HCT116 (cell line): ENCODE results near the gene FAM184A. TPM values are rescaled to one million over a fixed set of nuclear protein-coding genes. Genes with fewer than 3 reads are reported as not detected.

Experiments used
- ATAC-seq: fragments of 200-7000 bp; cut with Tn5 transposase; 2 replicates; pipeline ENCODE4 v1.9.1; 2020; ENCODE audit warnings: mild to moderate bottlenecking, moderate library complexity
- BruUV-seq: library from RNA; stranded (reverse); fragments of 400-500 nt; replicated peaks from 2 replicates; lab custom pipeline; 2021; lab: Mats Ljungman, UMichigan
- CTCF ChIA-PET: fragments of 300-600 bp; sonication (Branson Sonifier 250); formaldehyde crosslinking; loops from one replicate; lab custom pipeline; 2021; ENCODE audit warnings: antibody characterized with exemption; lab: Charles Lee
- POLR2A ChIA-PET: fragments of 300-600, 350-600 bp; sonication (Branson Sonifier 250); formaldehyde crosslinking; loops from one replicate; lab custom pipeline; 2021; ENCODE audit warnings: antibody characterized with exemption; lab: Charles Lee
- RAD21 ChIA-PET, 2 experiments: fragments of 300-600 bp; sonication (Branson Sonifier 250); formaldehyde crosslinking; loops; one replicate each; lab custom pipeline; 2023; ENCODE audit warnings: low total read pairs in 2 of 2; ENCODE audit not compliant: uncharacterized antibody in 2 of 2, unreplicated experiment in 2 of 2, low non-redundant PET in 1 of 2; lab: Charles Lee
- DNase-seq: peaks from one replicate; pipeline ENCODE4 v3.0.0-alpha.2; 2010; ENCODE audit warnings: low read depth, low spot score
- H2AFZ ChIP-seq: fragments of 200-600 bp; shearing (Covaris generic), sonication (generic); 2 replicates; pipeline ENCODE4 v1.6.1; 2017; ENCODE audit warnings: low read depth, mixed run types, mixed read lengths, antibody characterized with exemption, low read length; ENCODE audit not compliant: poor library complexity, severe bottlenecking
- H3K27ac ChIP-seq: 2 replicates; pipeline ENCODE4 v1.5.1; 2012; ENCODE audit warnings: low read depth, low read length
- H3K27me3 ChIP-seq: fragments of 200-600 bp; sonication (generic); 2 replicates; pipeline ENCODE4 v1.6.1; 2016; ENCODE audit warnings: mixed run types, low read length, mixed read lengths; ENCODE audit not compliant: insufficient read depth
- H3K36me3 ChIP-seq, 2 experiments: fragments of 200-500 bp in 1 of 2; fragments of 200-600 bp in 1 of 2; sonication (Bioruptor generic) in 1 of 2; sonication (generic) in 1 of 2; 2 replicates each; pipeline versions ENCODE4 v1.5.1 to v1.6.1; 2014 to 2016; ENCODE audit warnings: low read length in 2 of 2, inconsistent platforms in 1 of 2, mixed read lengths in 1 of 2, mixed run types in 1 of 2; ENCODE audit not compliant: insufficient read depth in 2 of 2, control insufficient read depth in 1 of 2
- H3K4me1 ChIP-seq, 2 experiments: fragments of 200-600 bp in 1 of 2; sonication (generic) in 1 of 2; 2 replicates each; pipeline versions ENCODE4 v1.5.1 to v1.6.1; 2012 to 2017; ENCODE audit warnings: low read length in 2 of 2, inconsistent platforms in 1 of 2, mild to moderate bottlenecking in 1 of 2, mixed read lengths in 1 of 2, mixed run types in 1 of 2, moderate library complexity in 1 of 2; ENCODE audit not compliant: insufficient read depth in 2 of 2, control insufficient read depth in 1 of 2
- H3K4me2 ChIP-seq: fragments of 200-600 bp; sonication (generic); 2 replicates; pipeline ENCODE4 v1.6.1; 2017; ENCODE audit warnings: mixed run types, low read length, mixed read lengths
- H3K4me3 ChIP-seq, 2 experiments: fragments of 200-600 bp in 1 of 2; sonication (generic) in 1 of 2; replicated peaks in 1 of 2; 2 replicates each; pipeline ENCODE4 v1.5.1; 2011 to 2016; ENCODE audit warnings: low read length in 2 of 2, control low read depth in 1 of 2, low read depth in 1 of 2, mild to moderate bottlenecking in 1 of 2, mixed read lengths in 1 of 2, mixed run types in 1 of 2
- H3K79me2 ChIP-seq: fragments of 200-600 bp; sonication (generic); 2 replicates; pipeline ENCODE4 v1.6.1; 2017; ENCODE audit warnings: mild to moderate bottlenecking, mixed run types, low read length, moderate library complexity, mixed read lengths; ENCODE audit not compliant: insufficient read depth
- H3K9ac ChIP-seq: fragments of 200-600 bp; sonication (generic); 2 replicates; pipeline ENCODE4 v1.6.1; 2016; ENCODE audit warnings: low read length, mixed read lengths
- H3K9me2 ChIP-seq: fragments of 200-600 bp; sonication (generic), shearing (Covaris generic); 2 replicates; pipeline ENCODE4 v1.6.1; 2017; ENCODE audit warnings: mixed run types, mild to moderate bottlenecking, moderate library complexity; ENCODE audit not compliant: insufficient read depth
- H3K9me3 ChIP-seq, 2 experiments: fragments of 200-500 bp in 1 of 2; fragments of 200-600 bp in 1 of 2; sonication (Bioruptor generic) in 1 of 2; sonication (generic) in 1 of 2; 2 replicates each; pipeline ENCODE4 v1.6.1; 2014 to 2017; ENCODE audit warnings: low read length in 2 of 2, mixed read lengths in 2 of 2, inconsistent platforms in 1 of 2, low read depth in 1 of 2, mild to moderate bottlenecking in 1 of 2, mixed run types in 1 of 2, moderate library complexity in 1 of 2; ENCODE audit not compliant: control insufficient read depth in 1 of 2, insufficient read depth in 1 of 2
- H4K20me1 ChIP-seq: fragments of 200-600 bp; sonication (generic), shearing (Covaris generic); 2 replicates; pipeline ENCODE4 v1.6.1; 2017; ENCODE audit warnings: mixed run types, mild to moderate bottlenecking, moderate library complexity; ENCODE audit not compliant: insufficient read depth
- CEBPB ChIP-seq: IDR thresholded peaks from 2 replicates; pipeline ENCODE4 v1.6.1; 2012; ENCODE audit warnings: low read depth
- CTCF ChIP-seq, 3 experiments: fragments of 200-600 bp in 1 of 3; sonication (generic) in 1 of 3; IDR thresholded peaks in 2 of 3; conservative IDR thresholded peaks in 1 of 3; 2 replicates each; pipeline ENCODE4 v1.5.1; 2012 to 2017; ENCODE audit warnings: low read depth in 2 of 3, low read length in 2 of 3, antibody characterized with exemption in 1 of 3, borderline replicate concordance in 1 of 3, control low read depth in 1 of 3, mild to moderate bottlenecking in 1 of 3, mixed read lengths in 1 of 3, mixed run types in 1 of 3, moderate library complexity in 1 of 3; ENCODE audit not compliant: insufficient read depth in 1 of 3
- EGR1 ChIP-seq: IDR thresholded peaks from 2 replicates; pipeline ENCODE4 v1.6.1; 2012; ENCODE audit warnings: low read depth
- EZH2 ChIP-seq: fragments of 200-600 bp; sonication (generic); IDR thresholded peaks from 2 replicates; pipeline ENCODE4 v1.6.1; 2017; ENCODE audit warnings: antibody characterized with exemption, mixed run types
- EZH2phosphoT487 ChIP-seq: fragments of 200-600 bp; IDR thresholded peaks from 2 replicates; pipeline ENCODE4 v1.6.1; 2018; ENCODE audit warnings: antibody characterized with exemption, borderline replicate concordance
- FOSL1 ChIP-seq: IDR thresholded peaks from 2 replicates; pipeline ENCODE4 v1.6.1; 2012; ENCODE audit warnings: low read depth
- JUND ChIP-seq: IDR thresholded peaks from 2 replicates; pipeline ENCODE4 v1.6.1; 2012
- POLR2AphosphoS5 ChIP-seq: IDR thresholded peaks from 2 replicates; pipeline ENCODE4 v1.6.1; 2011; ENCODE audit warnings: mild to moderate bottlenecking, low read depth, low read length, moderate library complexity
- RAD21 ChIP-seq: IDR thresholded peaks from 2 replicates; pipeline ENCODE4 v1.6.1; 2012; ENCODE audit warnings: low read depth, mild to moderate bottlenecking
- SIN3A ChIP-seq: IDR thresholded peaks from 2 replicates; pipeline ENCODE4 v1.6.1; 2012; ENCODE audit warnings: low read depth
- SRF ChIP-seq: IDR thresholded peaks from 2 replicates; pipeline ENCODE4 v1.6.1; 2012; ENCODE audit warnings: low read depth
- ZFX ChIP-seq: fragments of 450-650 bp; IDR thresholded peaks from 2 replicates; pipeline ENCODE4 v1.6.1; 2017
- ZNF274 ChIP-seq: fragments of 200-500 bp; sonication (Bioruptor generic); IDR thresholded peaks from 2 replicates; pipeline ENCODE4 v1.6.1; 2014; ENCODE audit warnings: mild to moderate bottlenecking, low read depth, low read length, inconsistent platforms
- intact Hi-C: fragments of 100-400 bp; cut with micrococcal nuclease; formaldehyde crosslinking; loops from 2 replicates; pipeline ENCODE4 v1.10.0; 2022
- total RNA-seq: library from RNA; stranded (reverse); gene quantifications from one replicate; pipeline ENCODE4 v1.2.1, GENCODE V29; 2021; ENCODE audit not compliant: unreplicated experiment
- TF ChIP-seq, protein P1 (sequence below): IDR thresholded peaks from 2 replicates; pipeline ENCODE4 v1.6.1; 2011; ENCODE audit warnings: mild to moderate bottlenecking, low read length, moderate library complexity; ENCODE audit not compliant: insufficient replicate concordance; ENCODE audit errors: extremely low read depth
- TF ChIP-seq, protein P2 (sequence below): IDR thresholded peaks from 2 replicates; pipeline ENCODE4 v1.6.1; 2012
- TF ChIP-seq, protein P3 (sequence below): IDR thresholded peaks from 2 replicates; pipeline ENCODE4 v1.6.1; 2012; ENCODE audit warnings: low read depth

Gene FAM184A
- total RNA-seq, 1 experiment from 2014 or later, result 2.4 TPM

- ChIA-PET RAD21 (no interaction called here), POLR2A (no interaction called here), CTCF (no interaction called here)
- no peaks in the 10 kb centered on the region for H3K9me3 ChIP-seq
- DNase-seq, result no peak
- no peak overlapping the region for H3K27ac ChIP-seq
- no peak for ATAC-seq
- no peak overlapping the region for H2AFZ ChIP-seq
- no peaks in the 10 kb centered on the region for H3K79me2 ChIP-seq
- no peaks in the 10 kb centered on the region for H3K9me2 ChIP-seq
- no peaks in the 10 kb centered on the region for H4K20me1 ChIP-seq
- intact Hi-C loops, result no loop called here
- no TSS peak for BruUV-seq
- no peak overlapping the region for H3K9ac ChIP-seq
- H3K27me3 ChIP-seq, result no peaks in the 10 kb centered on the region
- no peak overlapping the region for H3K4me2 ChIP-seq
- TF ChIP-seq RAD21, result no peak
- no peak for TF ChIP-seq EZH2phosphoT487
- no peak for TF ChIP-seq EGR1
- TF ChIP-seq POLR2AphosphoS5, result no peak
- no peak for TF ChIP-seq ZNF274
- TF ChIP-seq, protein P1, sequence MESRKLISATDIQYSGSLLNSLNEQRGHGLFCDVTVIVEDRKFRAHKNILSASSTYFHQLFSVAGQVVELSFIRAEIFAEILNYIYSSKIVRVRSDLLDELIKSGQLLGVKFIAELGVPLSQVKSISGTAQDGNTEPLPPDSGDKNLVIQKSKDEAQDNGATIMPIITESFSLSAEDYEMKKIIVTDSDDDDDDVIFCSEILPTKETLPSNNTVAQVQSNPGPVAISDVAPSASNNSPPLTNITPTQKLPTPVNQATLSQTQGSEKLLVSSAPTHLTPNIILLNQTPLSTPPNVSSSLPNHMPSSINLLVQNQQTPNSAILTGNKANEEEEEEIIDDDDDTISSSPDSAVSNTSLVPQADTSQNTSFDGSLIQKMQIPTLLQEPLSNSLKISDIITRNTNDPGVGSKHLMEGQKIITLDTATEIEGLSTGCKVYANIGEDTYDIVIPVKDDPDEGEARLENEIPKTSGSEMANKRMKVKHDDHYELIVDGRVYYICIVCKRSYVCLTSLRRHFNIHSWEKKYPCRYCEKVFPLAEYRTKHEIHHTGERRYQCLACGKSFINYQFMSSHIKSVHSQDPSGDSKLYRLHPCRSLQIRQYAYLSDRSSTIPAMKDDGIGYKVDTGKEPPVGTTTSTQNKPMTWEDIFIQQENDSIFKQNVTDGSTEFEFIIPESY, result no peak
- no peak for TF ChIP-seq ZFX
- TF ChIP-seq CEBPB, result no peak
- no peak for TF ChIP-seq SRF
- TF ChIP-seq CTCF (IDR thresholded peaks at IDR 0.05 in 2 of 3, conservative IDR thresholded peaks at IDR 0.05 in 1 of 3; ENCODE audit: borderline replicate concordance in 1 of 3, insufficient read depth in 1 of 3, low read depth in 2 of 3, low read length in 2 of 3), result no peak
- TF ChIP-seq EZH2, result no peak
- TF ChIP-seq FOSL1, result no peak
- TF ChIP-seq, protein P2, sequence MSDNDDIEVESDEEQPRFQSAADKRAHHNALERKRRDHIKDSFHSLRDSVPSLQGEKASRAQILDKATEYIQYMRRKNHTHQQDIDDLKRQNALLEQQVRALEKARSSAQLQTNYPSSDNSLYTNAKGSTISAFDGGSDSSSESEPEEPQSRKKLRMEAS, result no peak
- no peak for TF ChIP-seq SIN3A
- no peak for TF ChIP-seq JUND
- TF ChIP-seq, protein P3, sequence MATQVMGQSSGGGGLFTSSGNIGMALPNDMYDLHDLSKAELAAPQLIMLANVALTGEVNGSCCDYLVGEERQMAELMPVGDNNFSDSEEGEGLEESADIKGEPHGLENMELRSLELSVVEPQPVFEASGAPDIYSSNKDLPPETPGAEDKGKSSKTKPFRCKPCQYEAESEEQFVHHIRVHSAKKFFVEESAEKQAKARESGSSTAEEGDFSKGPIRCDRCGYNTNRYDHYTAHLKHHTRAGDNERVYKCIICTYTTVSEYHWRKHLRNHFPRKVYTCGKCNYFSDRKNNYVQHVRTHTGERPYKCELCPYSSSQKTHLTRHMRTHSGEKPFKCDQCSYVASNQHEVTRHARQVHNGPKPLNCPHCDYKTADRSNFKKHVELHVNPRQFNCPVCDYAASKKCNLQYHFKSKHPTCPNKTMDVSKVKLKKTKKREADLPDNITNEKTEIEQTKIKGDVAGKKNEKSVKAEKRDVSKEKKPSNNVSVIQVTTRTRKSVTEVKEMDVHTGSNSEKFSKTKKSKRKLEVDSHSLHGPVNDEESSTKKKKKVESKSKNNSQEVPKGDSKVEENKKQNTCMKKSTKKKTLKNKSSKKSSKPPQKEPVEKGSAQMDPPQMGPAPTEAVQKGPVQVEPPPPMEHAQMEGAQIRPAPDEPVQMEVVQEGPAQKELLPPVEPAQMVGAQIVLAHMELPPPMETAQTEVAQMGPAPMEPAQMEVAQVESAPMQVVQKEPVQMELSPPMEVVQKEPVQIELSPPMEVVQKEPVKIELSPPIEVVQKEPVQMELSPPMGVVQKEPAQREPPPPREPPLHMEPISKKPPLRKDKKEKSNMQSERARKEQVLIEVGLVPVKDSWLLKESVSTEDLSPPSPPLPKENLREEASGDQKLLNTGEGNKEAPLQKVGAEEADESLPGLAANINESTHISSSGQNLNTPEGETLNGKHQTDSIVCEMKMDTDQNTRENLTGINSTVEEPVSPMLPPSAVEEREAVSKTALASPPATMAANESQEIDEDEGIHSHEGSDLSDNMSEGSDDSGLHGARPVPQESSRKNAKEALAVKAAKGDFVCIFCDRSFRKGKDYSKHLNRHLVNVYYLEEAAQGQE, result no peak
- H3K4me1 ChIP-seq, result no peaks in the 10 kb centered on the region
- no peak overlapping the region for H3K4me3 ChIP-seq
- H3K36me3 ChIP-seq, result no peaks in the 10 kb centered on the region
Measured at GRCh38 chr6:119034827-119035458, 43.5 kb downstream of the FAM184A start.
